ENCODE results near the gene FER. TPM values are rescaled to one million over a fixed set of nuclear protein-coding genes. Genes with fewer than 3 reads are reported as not detected.

The FER gene
- total and polyA plus RNA-seq, 5 donors from 2014 or later: 3.9 to 12.0 (median 5.9) TPM

GRCh38 chr5:109125755-109126429 lies 378.2 kb downstream of the FER start:
- Histone ChIP-seq H3K4me3 (ENCODE audit: low read depth, low read length) (no peak overlapping the region), H3K27ac (ENCODE audit: insufficient read depth, low read length, poor library complexity, severe bottlenecking) (no peak overlapping the region), H3K9me3 (ENCODE audit: control insufficient read depth in 2 of 2, low read length in 2 of 2) (no peaks in the 10 kb centered on the region), H3K4me1 (ENCODE audit: control insufficient read depth, insufficient read depth, low read length, poor library complexity, severe bottlenecking) (no peaks in the 10 kb centered on the region), H3K27me3 (ENCODE audit: control insufficient read depth, insufficient read depth, low read length) (no peaks in the 10 kb centered on the region), H3K36me3 (ENCODE audit: control insufficient read depth, insufficient read depth, low read length) (no peaks in the 10 kb centered on the region)
- Mint-ChIP-seq H3K4me3 (no peak overlapping the region), H3K27me3 (peaks cover 5% of the 10 kb centered on the region), H3K36me3 (peaks cover under 1% of the 10 kb centered on the region), H3K4me1 (no peaks in the 10 kb centered on the region), H3K27ac (no peak overlapping the region), H3K9me3 (peaks cover 0 to 11% (median 0%) of the 10 kb centered on the region in 7 donors)
- no peak for ATAC-seq (ENCODE audit: low read depth in 2 of 2)
- no peak for DNase-seq

- Mint-ChIP-seq H3K9me3 (peaks cover 0 to 5% (median 0%) of the 10 kb centered on the region in 7 donors), H3K27me3 (peaks cover 5% of the 10 kb centered on the region), H3K36me3 (no peaks in the 10 kb centered on the region), H3K27ac (no peak overlapping the region), H3K4me1 (no peaks in the 10 kb centered on the region), H3K4me3 (no peak overlapping the region)
- Histone ChIP-seq H3K4me3 (ENCODE audit: low read depth, low read length) (no peak overlapping the region), H3K27ac (ENCODE audit: insufficient read depth, low read length, poor library complexity, severe bottlenecking) (no peak overlapping the region), H3K36me3 (ENCODE audit: control insufficient read depth, insufficient read depth, low read length) (no peaks in the 10 kb centered on the region), H3K9me3 (ENCODE audit: control insufficient read depth in 2 of 2, low read length in 2 of 2) (no peaks in the 10 kb centered on the region), H3K4me1 (ENCODE audit: control insufficient read depth, insufficient read depth, low read length, poor library complexity, severe bottlenecking) (no peaks in the 10 kb centered on the region), H3K27me3 (ENCODE audit: control insufficient read depth, insufficient read depth, low read length) (no peaks in the 10 kb centered on the region)
- ATAC-seq (ENCODE audit: low read depth in 2 of 2) (no peak), DNase-seq (no peak)
These were observed 378.8 kb downstream of the FER start for GRCh38 chr5:109126481-109126880.

- Mint-ChIP-seq H3K36me3 (no peaks in the 10 kb centered on the region), H3K4me1 (no peaks in the 10 kb centered on the region), H3K4me3 (no peak overlapping the region), H3K27me3 (peaks cover 6% of the 10 kb centered on the region), H3K9me3 (no peaks in the 10 kb centered on the region), H3K27ac (no peak overlapping the region)
- ATAC-seq (ENCODE audit: low read depth in 2 of 2): no peak
- Histone ChIP-seq H3K4me1 (ENCODE audit: control insufficient read depth, insufficient read depth, low read length, poor library complexity, severe bottlenecking) (no peaks in the 10 kb centered on the region), H3K4me3 (ENCODE audit: low read depth, low read length) (no peak overlapping the region), H3K27me3 (ENCODE audit: control insufficient read depth, insufficient read depth, low read length) (no peaks in the 10 kb centered on the region), H3K36me3 (ENCODE audit: control insufficient read depth, insufficient read depth, low read length) (no peaks in the 10 kb centered on the region), H3K9me3 (ENCODE audit: control insufficient read depth in 2 of 2, low read length in 2 of 2) (no peaks in the 10 kb centered on the region), H3K27ac (ENCODE audit: insufficient read depth, low read length, poor library complexity, severe bottlenecking) (no peak overlapping the region)
- DNase-seq: no peak
These were observed 389.2 kb downstream of the FER start for GRCh38 chr5:109136906-109137305.

- H3K27ac ChIP-seq (ENCODE audit: insufficient read depth, low read length, poor library complexity, severe bottlenecking): no peak overlapping the region
- no peaks in the 10 kb centered on the region for H3K9me3 ChIP-seq (ENCODE audit: control insufficient read depth in 2 of 2, low read length in 2 of 2)
- DNase-seq: no peak
- Mint-ChIP-seq H3K4me3 (no peak overlapping the region), H3K4me1 (no peaks in the 10 kb centered on the region), H3K27me3 (no peaks in the 10 kb centered on the region), H3K36me3 (no peaks in the 10 kb centered on the region), H3K9me3 (no peaks in the 10 kb centered on the region), H3K27ac (no peak overlapping the region)
- no peak overlapping the region for H3K4me3 ChIP-seq (ENCODE audit: low read depth, low read length)
- H3K36me3 ChIP-seq (ENCODE audit: control insufficient read depth, insufficient read depth, low read length): no peaks in the 10 kb centered on the region
- no peak for ATAC-seq (ENCODE audit: low read depth in 2 of 2)
- no peaks in the 10 kb centered on the region for H3K27me3 ChIP-seq (ENCODE audit: control insufficient read depth, insufficient read depth, low read length)
- H3K4me1 ChIP-seq (ENCODE audit: control insufficient read depth, insufficient read depth, low read length, poor library complexity, severe bottlenecking): no peaks in the 10 kb centered on the region
These were observed 393.8 kb downstream of the FER start for GRCh38 chr5:109141222-109142200.

- H3K27ac ChIP-seq (ENCODE audit: insufficient read depth, low read length, poor library complexity, severe bottlenecking): no peak overlapping the region
- no peak overlapping the region for H3K4me3 ChIP-seq (ENCODE audit: low read depth, low read length)
- H3K27me3 Mint-ChIP-seq: no peaks in the 10 kb centered on the region
- DNase-seq (no peak), ATAC-seq (ENCODE audit: low read depth in 2 of 2) (no peak)
- no peak overlapping the region for H3K27ac Mint-ChIP-seq
- H3K9me3 Mint-ChIP-seq: no peaks in the 10 kb centered on the region
- H3K36me3 Mint-ChIP-seq: no peaks in the 10 kb centered on the region
- no peaks in the 10 kb centered on the region for H3K4me1 Mint-ChIP-seq
- no peaks in the 10 kb centered on the region for H3K27me3 ChIP-seq (ENCODE audit: control insufficient read depth, insufficient read depth, low read length)
- H3K9me3 ChIP-seq (ENCODE audit: control insufficient read depth in 2 of 2, low read length in 2 of 2): no peaks in the 10 kb centered on the region
- no peaks in the 10 kb centered on the region for H3K4me1 ChIP-seq (ENCODE audit: control insufficient read depth, insufficient read depth, low read length, poor library complexity, severe bottlenecking)
- no peak overlapping the region for H3K4me3 Mint-ChIP-seq
- no peaks in the 10 kb centered on the region for H3K36me3 ChIP-seq (ENCODE audit: control insufficient read depth, insufficient read depth, low read length)
These were observed 395.3 kb downstream of the FER start for GRCh38 chr5:109143031-109143430.

- DNase-seq (no peak), ATAC-seq (ENCODE audit: low read depth in 2 of 2) (no peak)
- Mint-ChIP-seq H3K36me3 (no peaks in the 10 kb centered on the region), H3K4me1 (no peaks in the 10 kb centered on the region), H3K27ac (no peak overlapping the region), H3K9me3 (no peaks in the 10 kb centered on the region), H3K27me3 (no peaks in the 10 kb centered on the region), H3K4me3 (no peak overlapping the region)
- H3K27me3 ChIP-seq (ENCODE audit: control insufficient read depth, insufficient read depth, low read length): no peaks in the 10 kb centered on the region
- H3K27ac ChIP-seq (ENCODE audit: insufficient read depth, low read length, poor library complexity, severe bottlenecking): no peak overlapping the region
- no peaks in the 10 kb centered on the region for H3K36me3 ChIP-seq (ENCODE audit: control insufficient read depth, insufficient read depth, low read length)
- H3K9me3 ChIP-seq (ENCODE audit: control insufficient read depth in 2 of 2, low read length in 2 of 2): no peaks in the 10 kb centered on the region
- no peak overlapping the region for H3K4me3 ChIP-seq (ENCODE audit: low read depth, low read length)
- no peaks in the 10 kb centered on the region for H3K4me1 ChIP-seq (ENCODE audit: control insufficient read depth, insufficient read depth, low read length, poor library complexity, severe bottlenecking)
These were observed 397.4 kb downstream of the FER start for GRCh38 chr5:109145139-109145538.

GRCh38 chr5:109146591-109146990 lies 398.9 kb downstream of the FER start:
- Histone ChIP-seq H3K4me3 (ENCODE audit: low read depth, low read length) (no peak overlapping the region), H3K9me3 (ENCODE audit: control insufficient read depth in 2 of 2, low read length in 2 of 2) (no peaks in the 10 kb centered on the region), H3K4me1 (ENCODE audit: control insufficient read depth, insufficient read depth, low read length, poor library complexity, severe bottlenecking) (no peaks in the 10 kb centered on the region), H3K36me3 (ENCODE audit: control insufficient read depth, insufficient read depth, low read length) (no peaks in the 10 kb centered on the region), H3K27me3 (ENCODE audit: control insufficient read depth, insufficient read depth, low read length) (no peaks in the 10 kb centered on the region), H3K27ac (ENCODE audit: insufficient read depth, low read length, poor library complexity, severe bottlenecking) (no peak overlapping the region)
- no peak for DNase-seq
- Mint-ChIP-seq H3K9me3 (no peaks in the 10 kb centered on the region), H3K36me3 (no peaks in the 10 kb centered on the region), H3K4me1 (no peaks in the 10 kb centered on the region), H3K4me3 (no peak overlapping the region), H3K27me3 (no peaks in the 10 kb centered on the region), H3K27ac (no peak overlapping the region)
- no peak for ATAC-seq (ENCODE audit: low read depth in 2 of 2)
